Thyroid gland (tissue), 4 donors: ENCODE data around the gene SUSD5. TPM values are rescaled to one million over a fixed set of nuclear protein-coding genes. Genes with fewer than 3 reads are reported as not detected.

Source experiments
- DNase-seq, 2 donors: peaks; one replicate each; pipeline ENCODE4 v3.0.0-alpha.2; 2019
- H3K27ac ChIP-seq, 3 donors: fragments of 200-600 bp; sonication (generic); 1 replicate in 2 of 3; 2 replicates in 1 of 3; pipeline ENCODE4 v1.5.1; 2016 to 2019; ENCODE audit warnings: mild to moderate bottlenecking in 1 of 3, moderate library complexity in 1 of 3
- H3K27me3 ChIP-seq: fragments of 200-600 bp; sonication (generic); one replicate; pipeline ENCODE4 v1.5.1; 2019
- H3K36me3 ChIP-seq, 2 donors: fragments of 200-600 bp; sonication (generic); one replicate each; pipeline ENCODE4 v1.5.1; 2016 to 2019
- H3K4me1 ChIP-seq, 2 donors: fragments of 200-600 bp; sonication (generic); one replicate each; pipeline ENCODE4 v1.5.1; 2017 to 2019
- H3K4me3 ChIP-seq, 3 donors: fragments of 200-600 bp; sonication (generic); replicated peaks in 1 of 3; 1 replicate in 2 of 3; 2 replicates in 1 of 3; pipeline ENCODE4 v1.5.1; 2016; ENCODE audit warnings: mild to moderate bottlenecking in 1 of 3
- H3K9me3 ChIP-seq: fragments of 200-600 bp; sonication (generic); one replicate; pipeline ENCODE4 v1.5.1; 2017
- CTCF ChIP-seq, 6 experiments: fragments of 200-600 bp in 3 of 6; fragments of 450-650 bp in 3 of 6; sonication (generic) in 3 of 6; IDR thresholded peaks; one replicate each; pipeline ENCODE4 v1.5.1; 2016 to 2019; ENCODE audit warnings: antibody characterized with exemption in 6 of 6, mild to moderate bottlenecking in 2 of 6, inconsistent platforms in 1 of 6, moderate library complexity in 1 of 6
- POLR2A ChIP-seq, 2 donors: fragments of 450-650 bp; IDR thresholded peaks; one replicate each; pipeline ENCODE4 v1.6.1; 2017; ENCODE audit warnings: antibody characterized with exemption in 2 of 2, mild to moderate bottlenecking in 2 of 2, moderate library complexity in 1 of 2
- WGBS, 2 donors: methylation state at CpG; one replicate each; pipeline ENCODE4 v1.1.5; 2017; 5-methylcytosine and 5-hydroxymethylcytosine counted together
- intact Hi-C: fragments of 100-400 bp; cut with DNase I; formaldehyde crosslinking; loops from one replicate; pipeline ENCODE4 v1.15.1; 2023
- total RNA-seq, 4 donors: library from RNA; depleted of rRNA; stranded (reverse); fragments of >200 nt; gene quantifications; one replicate each; pipeline ENCODE4 v1.2.3, GENCODE V29; 2016

SUSD5 gene
- total RNA-seq, 4 donors from 2014 or later, result 2.3 to 9.6 (median 2.8) TPM

- TF ChIP-seq CTCF (IDR thresholded peaks at IDR 0.05), result no peak
- TF ChIP-seq POLR2A (IDR thresholded peaks at IDR 0.05), result no peak
- intact Hi-C loops, result no loop called here
- Histone ChIP-seq H3K27me3 (no peaks in the 10 kb centered on the region), H3K36me3 (peaks cover 8 to 11% of the 10 kb centered on the region in 2 donors), H3K4me3 (no peak overlapping the region), H3K27ac (peak overlapping the region in 1 of 3 donors; percentile 10), H3K4me1 (peaks cover 17 to 38% of the 10 kb centered on the region in 2 donors), H3K9me3 (no peaks in the 10 kb centered on the region)
- DNase-seq, result no peak
- WGBS, 2 donors, result 91 to 92% methylated on average over 3 of the region's 3 CpGs
These were observed 101.1 kb downstream of the SUSD5 start for GRCh38 chr3:33117461-33117860.

GRCh38 chr3:33115024-33115768 is 103.4 kb downstream of the SUSD5 start:
- no peaks in the 10 kb centered on the region for H3K9me3 ChIP-seq
- TF ChIP-seq POLR2A (IDR thresholded peaks at IDR 0.05) (peak in 1 of 2 donors; percentile 62), CTCF (IDR thresholded peaks at IDR 0.05) (no peak)
- H3K4me3 ChIP-seq, result peak overlapping the region in 2 of 3 donors; percentile 7 to 81
- intact Hi-C loops, result no loop called here
- H3K36me3 ChIP-seq, result no peaks in the 10 kb centered on the region
- H3K4me1 ChIP-seq, result peaks cover 17 to 36% of the 10 kb centered on the region in 2 donors
- DNase-seq, result peak; percentile 88
- WGBS, 2 donors, result 42 to 45% methylated on average over 13 of the region's 13 CpGs
- H3K27ac ChIP-seq, result peak overlapping the region; percentile 89 to 99 (median 94)
- H3K27me3 ChIP-seq, result no peaks in the 10 kb centered on the region

GRCh38 chr3:33114622-33115023 is 104.0 kb downstream of the SUSD5 start:
- Histone ChIP-seq H3K27me3 (no peaks in the 10 kb centered on the region), H3K36me3 (no peaks in the 10 kb centered on the region), H3K27ac (peak overlapping the region; percentile 89 to 99 (median 94)), H3K4me3 (peak overlapping the region in 2 of 3 donors; percentile 10 to 81), H3K9me3 (no peaks in the 10 kb centered on the region), H3K4me1 (peaks cover 15 to 31% of the 10 kb centered on the region in 2 donors)
- no peak for DNase-seq
- TF ChIP-seq POLR2A (IDR thresholded peaks at IDR 0.05) (no peak), CTCF (IDR thresholded peaks at IDR 0.05) (no peak)
- intact Hi-C loops, result no loop called here
- 60 to 64% methylated on average over 10 of the region's 14 CpGs for WGBS, 2 donors

GRCh38 chr3:33113772-33114621 is 104.6 kb downstream of the SUSD5 start, which contains the start of gene CRTAP:
Gene CRTAP, plus strand, starts transcription at chr3:33114014. Its CDS starts 64 bp downstream, at chr3:33114078.
- intact Hi-C loops, result no loop called here
- TF ChIP-seq POLR2A (IDR thresholded peaks at IDR 0.05) (peak in 1 of 2 donors; percentile 71), CTCF (IDR thresholded peaks at IDR 0.05) (peak in 1 of 6 experiments; percentile 9)
- H3K4me1 ChIP-seq, result peaks cover 13 to 24% of the 10 kb centered on the region in 2 donors
- H3K4me3 ChIP-seq, result peak within 1 kb of the TSS; percentile 68 to 89 (median 81)
- H3K9me3 ChIP-seq, result no peaks in the 10 kb centered on the region
- peak; percentile 99 for DNase-seq
- no peaks in the 10 kb centered on the region for H3K27me3 ChIP-seq
- H3K36me3 ChIP-seq, result no peaks in the 10 kb centered on the region
- 1% methylated on average over 28 to 33 of the region's 98 CpGs for WGBS, 2 donors
- H3K27ac ChIP-seq, result peak within 1 kb of the TSS; percentile 89 to 99 (median 94)
